ENCODE measurements around the gene RGL3.

DNA sequence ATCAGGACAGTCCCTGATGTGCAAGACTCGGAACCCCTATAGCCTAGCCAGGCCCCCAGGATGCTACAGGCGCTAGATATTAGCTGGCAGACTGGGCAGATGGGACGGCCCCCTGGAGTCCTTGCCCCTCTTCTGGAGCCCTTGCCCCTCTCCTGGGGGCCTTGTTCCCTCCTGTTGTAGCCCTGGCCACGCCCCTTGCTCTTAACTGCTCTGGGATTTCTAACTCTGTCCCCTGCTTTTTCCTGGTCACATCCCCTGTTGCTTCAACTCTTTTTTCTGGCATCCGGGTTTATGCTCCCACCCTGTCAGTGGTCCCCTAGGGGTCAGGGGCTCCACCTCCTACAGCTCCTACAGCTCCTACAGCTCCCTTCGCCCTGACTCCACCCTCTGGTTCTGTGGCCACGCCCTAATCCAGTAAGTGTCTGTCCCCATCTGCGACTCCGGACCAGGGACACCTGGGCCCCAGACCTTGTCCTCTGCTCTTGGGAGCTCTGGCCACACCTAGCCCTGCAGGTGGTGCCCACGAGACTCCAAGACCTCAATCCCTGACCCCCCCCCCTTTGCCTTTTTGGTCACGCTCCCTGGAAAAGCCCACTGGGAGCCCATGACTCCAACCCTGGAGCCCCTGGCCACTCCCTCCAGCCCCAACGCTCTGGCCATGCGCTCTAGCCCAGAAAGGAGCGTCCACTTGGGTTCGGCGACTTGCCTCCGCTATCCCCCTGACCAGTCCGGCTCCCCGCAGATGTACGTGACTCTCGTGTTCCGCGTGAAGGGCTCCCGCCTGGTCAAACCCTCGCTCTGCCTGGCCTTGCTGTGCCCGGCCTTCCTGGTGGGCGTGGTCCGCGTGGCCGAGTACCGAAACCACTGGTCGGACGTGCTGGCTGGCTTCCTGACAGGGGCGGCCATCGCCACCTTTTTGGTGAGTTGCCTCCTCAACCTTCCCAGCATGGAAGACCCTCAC lies 57.1 kb downstream of the RGL3 start:
- TF ChIP-seq YY1 (IDR thresholded peaks at IDR 0.05; ENCODE audit: insufficient read depth, insufficient read length) (no peak), SUZ12 (IDR thresholded peaks at IDR 0.05; ENCODE audit: extremely low read depth, insufficient read depth, insufficient read length) (no peak)

All from NT2/D1 (cell line).